HG02884 (cell line): Measurements from ENCODE around the gene DNAJB4.
"Not testable (repeated sequence)": the region's sequence is repeated elsewhere in the genome, so short reads cannot be mapped to it uniquely, and the experiment has no call there.

Experiments used
- ATAC-seq: cut with Tn5 transposase; IDR thresholded peaks from one replicate; pipeline ENCODE4 v1.9.1; 2021; ENCODE audit warnings: mild to moderate bottlenecking, moderate library complexity; ENCODE audit not compliant: unreplicated experiment

DNAJB4 gene

DNA sequence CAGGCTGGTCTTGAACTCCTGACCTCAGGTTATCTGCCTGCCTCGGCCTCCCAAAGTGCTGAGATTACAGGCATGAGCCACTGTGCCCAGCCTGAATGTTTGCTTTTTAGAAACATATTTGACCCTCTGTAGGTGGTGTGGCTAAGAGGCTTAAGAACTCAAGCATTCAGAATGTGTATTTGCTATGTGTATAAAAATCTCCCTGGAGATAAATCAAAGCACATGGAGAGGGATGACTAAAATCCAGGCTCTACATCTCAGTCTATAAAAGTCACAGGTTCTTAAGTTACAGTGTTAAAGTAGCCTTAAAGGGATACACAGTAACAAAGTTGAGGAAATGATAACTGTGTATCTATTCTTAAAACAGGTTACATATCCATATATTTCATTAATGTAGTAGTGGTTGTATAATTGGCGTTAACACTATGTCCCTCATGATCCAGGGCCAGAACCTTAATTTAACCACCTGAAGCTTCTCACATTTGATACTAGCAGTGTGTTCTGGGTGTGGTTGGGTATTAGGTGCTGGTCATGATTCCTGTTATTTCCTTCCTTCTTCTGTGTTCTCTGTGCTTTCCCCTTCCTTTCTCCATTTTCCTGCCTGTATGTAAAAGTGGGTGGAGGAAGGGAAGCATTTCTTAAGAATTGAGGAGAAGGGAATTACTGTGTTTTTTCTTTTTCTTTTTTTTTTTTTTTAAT is 57.2 kb downstream of the DNAJB4 start:
- ATAC-seq, result no peak

GRCh38 chr1:78064886-78065285 is 60.1 kb downstream of the DNAJB4 start:
- not testable (repeated sequence) for ATAC-seq
